DND-41 (cell line): ENCODE results near the gene CD86.

Experiments used
- EZH2 ChIP-seq: IDR thresholded peaks from 3 replicates; pipeline ENCODE4 v1.6.1; 2012; ENCODE audit warnings: borderline replicate concordance, low read depth, mild to moderate bottlenecking, moderate library complexity, low read length, inconsistent platforms; ENCODE audit not compliant: severe bottlenecking
- TF ChIP-seq, protein P1 (sequence below): IDR thresholded peaks from 2 replicates; pipeline ENCODE4 v1.5.1; 2012; ENCODE audit warnings: borderline replicate concordance, low read length, moderate library complexity, mild to moderate bottlenecking; ENCODE audit not compliant: poor library complexity, severe bottlenecking; ENCODE audit errors: extremely low read depth

DNA sequence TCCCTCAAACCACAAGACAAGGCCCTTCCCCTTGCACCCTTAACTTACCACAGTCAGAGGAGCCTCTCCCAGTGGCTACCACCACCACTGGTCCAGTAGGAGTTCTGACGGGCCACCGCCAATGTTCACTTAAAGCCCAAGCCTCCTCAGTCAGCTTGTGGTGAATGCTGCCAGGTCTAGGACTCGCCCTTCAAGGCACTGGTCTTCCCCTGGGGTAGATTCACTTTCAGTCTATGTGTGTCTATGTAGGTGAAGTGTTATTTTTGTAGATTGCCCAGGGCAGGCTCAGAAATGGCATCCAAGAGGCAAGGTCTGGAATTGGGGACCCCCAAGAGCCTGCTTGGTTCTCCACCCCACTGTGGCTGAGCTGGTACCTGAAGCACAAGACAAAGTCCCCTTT is 112.9 kb downstream of the CD86 start:
- TF ChIP-seq, protein P1, sequence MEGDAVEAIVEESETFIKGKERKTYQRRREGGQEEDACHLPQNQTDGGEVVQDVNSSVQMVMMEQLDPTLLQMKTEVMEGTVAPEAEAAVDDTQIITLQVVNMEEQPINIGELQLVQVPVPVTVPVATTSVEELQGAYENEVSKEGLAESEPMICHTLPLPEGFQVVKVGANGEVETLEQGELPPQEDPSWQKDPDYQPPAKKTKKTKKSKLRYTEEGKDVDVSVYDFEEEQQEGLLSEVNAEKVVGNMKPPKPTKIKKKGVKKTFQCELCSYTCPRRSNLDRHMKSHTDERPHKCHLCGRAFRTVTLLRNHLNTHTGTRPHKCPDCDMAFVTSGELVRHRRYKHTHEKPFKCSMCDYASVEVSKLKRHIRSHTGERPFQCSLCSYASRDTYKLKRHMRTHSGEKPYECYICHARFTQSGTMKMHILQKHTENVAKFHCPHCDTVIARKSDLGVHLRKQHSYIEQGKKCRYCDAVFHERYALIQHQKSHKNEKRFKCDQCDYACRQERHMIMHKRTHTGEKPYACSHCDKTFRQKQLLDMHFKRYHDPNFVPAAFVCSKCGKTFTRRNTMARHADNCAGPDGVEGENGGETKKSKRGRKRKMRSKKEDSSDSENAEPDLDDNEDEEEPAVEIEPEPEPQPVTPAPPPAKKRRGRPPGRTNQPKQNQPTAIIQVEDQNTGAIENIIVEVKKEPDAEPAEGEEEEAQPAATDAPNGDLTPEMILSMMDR, result no peak
- no peak for TF ChIP-seq EZH2
